ENCODE measurements around the gene PSKH1.

- TF ChIP-seq CTCF (IDR thresholded peaks at IDR 0.05; ENCODE audit: poor library complexity, severe bottlenecking): no peak
- TF ChIP-seq EP300 (conservative IDR thresholded peaks at IDR 0.05; ENCODE audit: poor library complexity, severe bottlenecking): no peak
These were observed 45.8 kb upstream of the PSKH1 start, which contains the start of gene CENPT for GRCh38 chr16:67847064-67847861.
